ENCODE results near the gene XYLT1. TPM values are rescaled to one million over a fixed set of nuclear protein-coding genes. Genes with fewer than 3 reads are reported as not detected.
A peak's percentile ranks its signal among the peaks of the same experiment; 100 is the strongest.

The XYLT1 gene
- polyA plus RNA-seq, 1 of the 3 experiments (the other 2 are of a cell fraction) = 17.6 TPM

DNA sequence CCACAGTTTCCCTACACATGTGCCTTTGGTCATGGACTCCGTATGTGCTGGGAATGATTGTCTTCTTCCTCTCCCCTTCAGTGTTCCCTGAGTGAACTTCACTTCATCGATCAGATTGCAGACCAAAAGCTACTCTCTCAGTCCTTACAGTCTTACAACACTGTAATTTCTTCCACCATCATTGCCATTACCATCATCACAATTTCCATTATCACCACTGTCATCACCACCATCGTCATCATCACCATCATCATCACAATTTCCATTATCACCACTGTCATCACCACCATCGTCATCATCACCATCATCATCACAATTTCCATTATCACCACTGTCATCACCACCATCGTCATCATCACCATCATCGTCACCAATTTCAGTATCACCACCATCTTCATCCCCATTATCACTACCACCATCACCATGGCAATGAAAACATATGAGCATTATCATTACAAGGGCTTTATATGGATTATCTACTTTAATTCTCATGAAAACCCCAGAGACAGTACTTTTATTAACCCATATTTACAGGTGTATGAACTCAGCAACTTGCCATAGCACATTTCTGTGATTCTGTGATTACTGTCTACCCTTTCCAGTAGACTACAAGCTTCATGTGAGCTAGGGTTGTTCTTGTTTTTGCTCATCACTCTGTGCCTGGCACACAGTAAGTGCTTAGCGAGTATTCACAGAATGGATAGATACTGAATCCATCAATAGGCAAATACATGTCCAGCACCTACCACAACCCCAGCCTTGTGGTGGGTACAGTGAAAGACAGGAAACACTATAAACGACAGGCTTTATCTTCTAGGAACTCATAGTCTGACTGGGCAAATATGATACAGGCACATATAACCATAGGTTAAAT, 327.0 kb downstream of the XYLT1 start (continued):
- TF ChIP-seq IRF3 (IDR thresholded peaks at IDR 0.05; ENCODE audit: low read depth, low read length) = no peak
- no peak for TF ChIP-seq GABPA (IDR thresholded peaks at IDR 0.05; ENCODE audit: low read depth)
- TF ChIP-seq ELF1 (IDR thresholded peaks at IDR 0.05) = no peak
- TF ChIP-seq, protein P1, sequence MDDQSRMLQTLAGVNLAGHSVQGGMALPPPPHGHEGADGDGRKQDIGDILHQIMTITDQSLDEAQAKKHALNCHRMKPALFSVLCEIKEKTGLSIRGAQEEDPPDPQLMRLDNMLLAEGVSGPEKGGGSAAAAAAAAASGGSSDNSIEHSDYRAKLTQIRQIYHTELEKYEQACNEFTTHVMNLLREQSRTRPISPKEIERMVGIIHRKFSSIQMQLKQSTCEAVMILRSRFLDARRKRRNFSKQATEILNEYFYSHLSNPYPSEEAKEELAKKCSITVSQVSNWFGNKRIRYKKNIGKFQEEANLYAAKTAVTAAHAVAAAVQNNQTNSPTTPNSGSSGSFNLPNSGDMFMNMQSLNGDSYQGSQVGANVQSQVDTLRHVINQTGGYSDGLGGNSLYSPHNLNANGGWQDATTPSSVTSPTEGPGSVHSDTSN (IDR thresholded peaks at IDR 0.05) = no peak

- ChIA-PET POLR2A (no interaction called here), CTCF (no interaction called here)
- 92% methylated on average over 4 of the region's 4 CpGs for WGBS (ENCODE audit: low lambda C conversion rate)
- no peaks in the 10 kb centered on the region for H3K27me3 ChIP-seq (ENCODE audit: insufficient read depth)
- peaks cover 35 to 65% of the 10 kb centered on the region in 2 experiments for H3K36me3 ChIP-seq (replicated peaks in 1 of 2; ENCODE audit: control insufficient read depth in 1 of 2, insufficient read depth in 2 of 2, low read length in 1 of 2)
- no peaks in the 10 kb centered on the region; a peak in 1 of 4 replicates for H3K4me1 ChIP-seq (ENCODE audit: control insufficient read depth in 1 of 2, insufficient read depth in 2 of 2, low read depth in 1 of 2, low read length in 1 of 2)
- no peaks in the 10 kb centered on the region for H3K9me2 ChIP-seq
- peaks cover 90% of the 10 kb centered on the region for H4K20me1 ChIP-seq (ENCODE audit: insufficient read depth)
- DNase-seq = no peak
- H3K27ac ChIP-seq (ENCODE audit: low read depth in 2 of 2, low read length in 1 of 2) = no peak overlapping the region
- no peak overlapping the region for H3K9ac ChIP-seq
- H3K4me3 ChIP-seq (ENCODE audit: low read depth in 2 of 2, low read length in 1 of 2) = no peak overlapping the region
- TF ChIP-seq SIN3A (IDR thresholded peaks at IDR 0.05; ENCODE audit: borderline replicate concordance, low read depth, low read length) = no peak
- TF ChIP-seq REST (IDR thresholded peaks at IDR 0.05; ENCODE audit: low read depth, low read length) = peak; percentile 95
- TF ChIP-seq, protein P2, sequence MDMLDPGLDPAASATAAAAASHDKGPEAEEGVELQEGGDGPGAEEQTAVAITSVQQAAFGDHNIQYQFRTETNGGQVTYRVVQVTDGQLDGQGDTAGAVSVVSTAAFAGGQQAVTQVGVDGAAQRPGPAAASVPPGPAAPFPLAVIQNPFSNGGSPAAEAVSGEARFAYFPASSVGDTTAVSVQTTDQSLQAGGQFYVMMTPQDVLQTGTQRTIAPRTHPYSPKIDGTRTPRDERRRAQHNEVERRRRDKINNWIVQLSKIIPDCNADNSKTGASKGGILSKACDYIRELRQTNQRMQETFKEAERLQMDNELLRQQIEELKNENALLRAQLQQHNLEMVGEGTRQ (IDR thresholded peaks at IDR 0.05; ENCODE audit: borderline replicate concordance, low read depth, low read length) = no peak
- no peak for TF ChIP-seq ELF1 (IDR thresholded peaks at IDR 0.05)
- peaks cover 39% of the 10 kb centered on the region for H3K79me2 ChIP-seq (ENCODE audit: insufficient read depth)
- no peak overlapping the region for H3K4me2 ChIP-seq
- H3K9me3 ChIP-seq = no peaks in the 10 kb centered on the region
- H3F3A ChIP-seq (replicated peaks; ENCODE audit: insufficient read depth) = peaks cover 8% of the 10 kb centered on the region
- H2AFZ ChIP-seq (ENCODE audit: low read depth) = no peak overlapping the region
Measured at GRCh38 chr16:17138801-17139200, 332.0 kb downstream of the XYLT1 start.

Data from SK-N-SH (cell line).